ENCODE results near the gene FBXW11.
"Not testable (repeated sequence)": the region's sequence is repeated elsewhere in the genome, so short reads cannot be mapped to it uniquely, and the experiment has no call there.

Gene FBXW11

GRCh38 chr5:171951218-171951617 is 55.2 kb downstream of the FBXW11 start:
- DNase-seq: no peak

DNA sequence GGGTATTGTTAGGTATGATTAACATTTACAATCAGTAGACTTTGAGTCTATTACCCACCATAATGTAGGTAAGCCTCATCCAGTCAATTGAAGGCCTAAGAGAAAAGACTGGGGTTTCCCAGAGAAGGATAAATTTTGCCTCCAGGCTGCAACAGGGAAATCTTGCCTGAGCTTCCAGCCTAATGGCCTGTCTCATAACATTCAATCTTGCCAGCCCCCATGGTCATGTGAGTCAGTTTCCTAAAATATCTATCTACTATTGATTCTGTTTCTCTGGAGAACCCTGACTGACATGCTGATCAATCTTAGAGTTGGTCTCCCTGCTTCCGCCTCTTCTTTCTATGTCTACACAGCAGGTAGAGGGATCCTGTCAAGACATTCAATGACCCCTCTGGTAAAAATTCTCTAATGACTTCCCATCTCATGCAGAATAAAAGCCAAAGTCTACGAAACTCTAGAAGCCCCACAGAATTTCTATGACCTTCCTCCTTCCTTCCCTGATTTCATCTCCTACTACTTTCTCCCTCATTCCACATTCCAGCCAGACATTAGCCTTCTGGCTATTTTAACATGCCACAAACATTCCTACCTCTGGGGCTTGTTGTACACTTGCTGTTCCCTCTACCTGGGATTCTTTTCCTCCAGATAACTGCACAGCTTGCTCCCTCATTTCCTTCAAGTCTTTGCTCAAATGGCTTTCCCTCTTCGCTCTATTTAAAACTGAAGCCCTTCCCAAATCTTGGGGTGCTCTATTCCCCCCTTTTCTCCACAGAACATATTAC is 60.2 kb downstream of the FBXW11 start:
- DNase-seq: no peak

DNA sequence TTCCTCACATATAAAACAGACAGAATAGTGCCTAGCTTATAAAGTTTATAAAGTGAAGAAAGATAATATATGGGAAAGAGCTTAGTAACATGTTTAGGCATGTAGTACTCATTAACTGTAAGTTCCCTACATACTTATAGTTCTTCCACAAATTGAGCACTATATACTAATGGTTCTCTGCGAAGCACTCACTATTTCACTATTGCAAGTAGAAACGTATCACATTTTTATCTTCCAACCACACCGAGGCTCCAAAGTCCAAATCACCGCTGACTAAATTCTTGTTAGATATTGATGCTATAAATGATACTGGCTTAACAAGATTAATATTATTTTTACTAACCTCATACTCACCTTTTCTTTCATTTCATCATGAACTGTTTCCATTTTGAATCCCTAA is 61.0 kb downstream of the FBXW11 start:
- no peak for DNase-seq

DNA sequence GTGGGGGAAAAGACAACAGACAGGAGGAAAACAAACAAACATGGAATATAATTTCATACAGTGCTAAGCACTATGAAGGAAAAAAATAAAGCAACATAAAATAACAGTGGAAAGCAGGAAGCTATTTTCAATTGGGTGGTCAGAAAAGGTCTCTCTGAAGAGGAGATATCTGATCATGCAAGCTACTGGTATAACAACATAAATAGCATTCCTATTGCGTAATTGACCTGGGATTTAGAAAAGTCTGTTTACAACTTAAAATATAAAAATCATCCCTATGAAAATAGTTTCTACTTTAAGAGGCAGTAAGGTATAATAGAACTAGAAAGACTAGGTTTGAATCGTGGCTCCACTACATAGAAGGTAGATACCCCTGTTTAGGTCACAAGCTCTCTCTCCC is 61.4 kb downstream of the FBXW11 start:
- DNase-seq: no peak

DNA sequence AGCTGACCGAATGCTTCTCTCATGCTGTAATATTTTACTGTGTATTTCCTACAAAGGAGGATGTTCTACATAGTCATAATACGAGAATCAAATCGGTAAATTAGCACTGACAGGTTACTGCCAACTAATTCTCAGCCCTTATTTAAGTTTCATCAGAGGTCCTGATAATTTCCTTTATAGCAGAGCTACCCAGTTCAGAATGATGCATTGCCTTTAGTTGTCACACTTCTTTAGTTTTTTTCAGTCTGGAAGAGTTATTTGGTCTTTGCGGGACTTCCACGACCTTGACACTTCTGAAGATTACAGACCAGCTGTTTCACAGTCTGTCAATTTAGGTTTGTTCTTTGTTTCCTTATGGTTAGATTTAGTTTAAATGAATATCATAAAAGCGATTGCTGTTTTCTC is 64.3 kb downstream of the FBXW11 start:
- not testable (repeated sequence) for DNase-seq

GRCh38 chr5:171941675-171942074 is 64.8 kb downstream of the FBXW11 start:
- DNase-seq: not testable (repeated sequence)

DNA sequence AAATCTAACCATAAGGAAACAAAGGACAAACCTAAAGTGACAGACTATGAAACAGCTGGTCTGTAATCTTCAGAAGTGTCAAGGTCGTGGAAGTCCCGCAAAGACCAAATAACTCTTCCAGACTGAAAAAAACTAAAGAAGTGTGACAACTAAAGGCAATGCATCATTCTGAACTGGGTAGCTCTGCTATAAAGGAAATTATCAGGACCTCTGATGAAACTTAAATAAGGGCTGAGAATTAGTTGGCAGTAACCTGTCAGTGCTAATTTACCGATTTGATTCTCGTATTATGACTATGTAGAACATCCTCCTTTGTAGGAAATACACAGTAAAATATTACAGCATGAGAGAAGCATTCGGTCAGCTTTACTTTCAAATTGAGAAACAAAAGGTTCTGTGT is 65.2 kb downstream of the FBXW11 start:
- not testable (repeated sequence) for DNase-seq

- DNase-seq: no peak
Measured at GRCh38 chr5:171939951-171940350, 66.5 kb downstream of the FBXW11 start.

DNA sequence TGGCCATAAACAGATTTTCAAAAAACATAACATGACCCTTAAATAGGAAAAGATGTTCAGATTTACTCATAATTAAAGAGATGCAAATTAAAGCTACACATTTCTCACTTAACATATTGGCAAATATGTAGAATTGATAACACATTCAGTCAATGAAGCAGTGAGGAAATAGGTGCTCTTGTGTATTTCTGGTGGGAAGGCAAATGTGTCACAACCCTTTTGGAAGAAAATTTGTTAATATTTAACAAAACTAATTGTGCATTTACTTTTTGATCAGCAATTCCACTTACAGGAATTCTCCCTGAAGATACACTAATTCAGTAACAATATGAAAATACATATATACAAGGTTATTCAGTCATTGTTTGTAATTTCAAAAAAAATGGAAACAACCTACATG is 68.1 kb downstream of the FBXW11 start:
- no peak for DNase-seq

GRCh38 chr5:171937351-171937750 is 69.1 kb downstream of the FBXW11 start:
- DNase-seq: no peak

DNA sequence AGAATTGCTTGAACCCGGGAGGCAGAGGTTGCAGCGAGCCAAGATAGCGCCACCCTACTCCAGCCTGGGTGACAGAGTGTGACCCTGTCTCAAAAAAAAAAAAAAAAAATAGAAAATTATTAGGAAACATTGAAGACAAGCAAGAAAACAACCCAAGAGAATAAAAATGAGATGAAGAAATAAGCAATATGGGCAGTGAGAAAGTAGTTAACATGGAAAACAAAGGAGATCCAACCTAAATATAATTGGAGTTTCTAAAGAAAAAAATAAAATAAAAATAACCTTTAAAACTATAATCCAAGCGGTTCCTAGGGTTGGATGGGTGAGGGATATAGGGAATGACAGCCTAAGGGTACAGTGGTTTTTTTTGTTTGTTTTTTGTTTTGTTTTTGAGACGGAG is 71.9 kb downstream of the FBXW11 start:
- no peak for DNase-seq

GRCh38 chr5:171931163-171931562 is 75.3 kb downstream of the FBXW11 start:
- DNase-seq: no peak

GRCh38 chr5:171927345-171927941 is 79.0 kb downstream of the FBXW11 start:
- DNase-seq: no peak

DNA sequence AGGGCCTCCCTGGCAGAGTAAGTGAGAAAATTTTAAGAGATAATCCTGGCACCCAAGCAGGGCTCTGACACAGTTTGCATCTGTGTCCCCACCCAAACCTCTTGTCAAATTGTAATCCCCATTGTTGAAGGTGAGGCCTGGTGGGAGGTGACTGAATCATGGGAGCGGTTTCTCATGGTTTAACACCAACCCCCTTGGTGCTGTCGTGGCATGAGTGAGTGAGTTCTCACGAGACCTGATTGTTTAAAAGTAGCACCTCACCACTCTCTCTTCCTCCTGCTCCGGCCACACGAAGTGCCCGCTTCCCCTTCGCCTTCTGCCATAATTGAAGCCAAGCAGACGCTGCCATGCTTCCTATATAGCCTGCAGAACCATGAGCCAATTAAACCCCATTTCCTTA is 80.1 kb downstream of the FBXW11 start:
- no peak for DNase-seq

GRCh38 chr5:171924493-171925122 is 81.8 kb downstream of the FBXW11 start:
- DNase-seq: no peak

DNA sequence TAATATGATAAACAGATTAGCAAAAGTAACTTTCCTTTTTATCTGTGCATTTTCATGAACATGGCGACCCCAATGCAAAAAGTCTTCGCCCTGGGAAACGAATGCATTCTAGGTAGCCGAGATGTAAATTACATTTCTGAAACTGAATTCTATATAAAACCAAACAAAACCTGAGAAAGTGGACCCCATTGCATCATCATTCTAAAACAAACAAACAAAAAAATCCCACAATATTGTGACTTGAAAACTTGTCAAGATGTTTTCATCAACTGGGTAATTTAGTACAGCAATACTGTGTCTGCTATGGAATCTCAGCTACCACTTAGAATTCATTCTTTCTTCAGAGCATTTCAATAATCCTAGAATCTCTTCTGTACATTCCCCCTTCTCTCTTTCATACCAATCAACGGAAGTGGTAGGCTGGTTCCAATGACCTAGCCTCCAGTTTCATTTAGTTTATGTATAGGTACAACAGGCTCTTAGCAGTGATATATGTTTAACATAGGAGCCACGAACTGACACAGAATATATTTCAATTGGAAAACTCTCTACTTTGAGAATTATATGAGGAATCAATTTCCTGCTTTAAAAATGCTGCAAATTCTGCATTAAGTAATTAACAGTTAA is 85.6 kb downstream of the FBXW11 start:
- no peak for DNase-seq

DNA sequence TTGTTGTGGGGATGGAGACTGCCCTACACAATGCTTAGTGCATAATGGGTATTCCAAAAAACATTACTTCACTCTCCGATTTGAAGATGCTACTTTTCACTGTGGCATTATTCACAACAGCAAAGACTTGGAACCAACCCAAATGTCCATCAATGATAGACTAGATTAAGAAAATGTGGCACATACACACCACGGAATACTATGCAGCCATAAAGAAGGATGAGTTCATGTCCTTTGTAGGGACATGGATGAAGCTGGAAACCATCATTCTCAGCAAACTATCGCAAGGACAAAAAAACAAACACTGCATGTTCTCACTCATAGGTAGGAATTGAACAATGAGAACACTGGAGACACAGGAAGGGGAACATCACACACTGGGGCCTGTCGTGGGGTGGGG is 90.7 kb downstream of the FBXW11 start:
- not testable (repeated sequence) for DNase-seq

GRCh38 chr5:171914726-171915338 is 91.6 kb downstream of the FBXW11 start:
- DNase-seq: no peak

- no peak for DNase-seq
Measured at GRCh38 chr5:171913987-171914273, 92.5 kb downstream of the FBXW11 start.

DNA sequence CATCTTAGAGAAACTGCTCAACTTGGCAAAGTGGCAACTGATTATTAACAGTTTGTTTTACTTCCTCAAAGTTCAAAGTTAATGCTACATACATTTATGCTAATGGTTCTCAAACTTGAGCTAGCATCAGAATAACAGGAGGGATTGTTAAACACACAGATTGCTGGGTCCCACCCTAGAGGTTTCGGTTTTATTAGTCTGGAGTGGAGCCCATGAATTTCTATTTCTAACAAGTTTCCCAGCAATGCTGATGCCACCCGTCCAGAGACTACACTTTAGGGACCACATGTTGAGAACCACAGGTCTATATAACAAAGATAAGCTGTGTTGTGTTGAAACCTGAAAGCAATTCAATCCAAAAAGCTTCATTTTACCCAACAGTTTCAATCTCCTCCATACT is 95.3 kb downstream of the FBXW11 start:
- no peak for DNase-seq

- no peak for DNase-seq
Measured at GRCh38 chr5:171908638-171909037, 97.8 kb downstream of the FBXW11 start.

DNA sequence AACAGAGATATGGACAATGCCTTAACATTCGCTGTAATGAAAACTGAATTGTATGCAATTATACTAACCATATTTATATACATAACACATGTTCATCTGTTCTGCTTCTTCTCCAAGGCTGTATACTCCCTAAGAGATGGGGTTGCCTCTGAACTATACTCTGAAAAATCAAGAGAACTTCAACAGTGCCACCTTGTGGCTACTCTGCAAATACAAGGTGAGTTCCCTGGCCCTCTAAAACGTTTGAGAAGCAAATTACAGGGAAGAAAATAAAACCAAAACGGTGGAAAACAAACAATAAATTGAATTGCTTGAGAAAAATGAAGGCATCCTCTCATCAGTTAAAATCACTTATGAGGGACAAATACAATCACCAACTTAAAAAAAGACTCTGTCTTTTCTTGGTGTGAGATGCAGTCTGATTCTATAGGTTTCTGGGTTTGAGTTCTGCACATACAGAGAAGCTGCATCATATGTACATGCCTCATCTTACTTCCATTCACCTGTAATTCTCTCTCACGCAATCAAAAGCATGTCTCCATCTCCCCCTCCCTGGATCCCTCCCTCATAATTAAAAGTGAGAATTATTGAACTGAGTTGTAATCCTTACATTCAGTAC is 98.6 kb downstream of the FBXW11 start:
- peak; percentile 68 for DNase-seq
